ENCODE data around the gene DEFB113.

DEFB113 gene

DNA sequence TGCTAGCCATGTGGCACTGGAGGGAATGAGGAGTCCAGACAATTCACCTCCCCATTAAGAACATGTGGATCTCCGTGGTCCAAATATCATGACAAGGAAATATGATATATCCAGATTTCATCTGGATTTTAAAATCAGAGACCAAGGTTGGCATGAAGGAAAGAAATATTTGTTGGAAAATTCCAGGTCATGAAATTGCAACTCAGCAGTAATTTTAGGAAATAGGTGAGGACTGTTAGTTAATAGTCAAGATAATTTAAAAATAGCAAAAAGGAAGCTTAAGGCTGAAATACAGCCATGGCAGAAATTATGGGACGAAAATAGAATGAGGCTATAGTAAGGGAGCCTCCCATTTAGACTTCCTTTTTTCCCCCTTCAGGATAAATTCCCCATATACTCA lies 32.4 kb downstream of the DEFB113 start:
- DNase-seq (ENCODE audit: low read depth, low spot score) = no peak

DNA sequence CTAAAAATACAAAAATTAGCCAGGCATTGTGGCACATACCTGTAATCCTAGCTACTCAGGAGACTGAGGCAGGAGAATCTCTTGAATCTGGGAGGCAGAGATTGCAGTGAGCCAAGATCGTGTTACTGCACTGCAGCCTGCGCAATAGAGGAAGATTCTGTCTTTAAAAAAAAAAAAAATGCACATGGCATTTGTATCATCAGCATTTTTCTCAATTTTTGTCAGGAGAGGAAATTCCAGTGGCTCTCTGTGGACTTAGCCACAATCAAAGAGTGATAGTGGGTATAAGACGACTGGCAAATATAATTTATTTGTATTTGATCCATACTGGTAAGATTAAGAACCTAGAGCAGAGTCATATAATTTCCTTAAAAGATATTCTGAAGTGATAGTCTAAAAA lies 34.0 kb downstream of the DEFB113 start:
- no peak for DNase-seq (ENCODE audit: low read depth, low spot score)

DNA sequence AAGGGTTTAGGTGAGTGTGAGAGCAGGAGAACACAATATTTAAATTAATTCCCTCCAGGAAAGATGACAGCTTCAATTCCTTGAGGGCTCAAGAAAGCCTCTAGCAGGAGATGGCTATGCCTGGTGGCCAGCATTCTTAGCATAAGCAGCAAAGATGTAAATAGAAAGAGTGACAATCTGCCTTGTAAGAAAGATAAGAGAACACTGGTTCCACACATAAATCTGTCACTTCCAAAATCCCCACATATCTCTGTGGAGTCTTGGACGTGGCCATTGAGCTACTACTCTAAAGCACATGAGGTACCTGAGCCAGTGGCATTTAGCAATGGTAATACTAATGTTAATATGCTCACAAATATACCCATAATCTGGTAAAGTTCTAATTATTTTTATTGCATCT lies 34.7 kb downstream of the DEFB113 start:
- DNase-seq (ENCODE audit: low read depth, low spot score) = no peak

DNA sequence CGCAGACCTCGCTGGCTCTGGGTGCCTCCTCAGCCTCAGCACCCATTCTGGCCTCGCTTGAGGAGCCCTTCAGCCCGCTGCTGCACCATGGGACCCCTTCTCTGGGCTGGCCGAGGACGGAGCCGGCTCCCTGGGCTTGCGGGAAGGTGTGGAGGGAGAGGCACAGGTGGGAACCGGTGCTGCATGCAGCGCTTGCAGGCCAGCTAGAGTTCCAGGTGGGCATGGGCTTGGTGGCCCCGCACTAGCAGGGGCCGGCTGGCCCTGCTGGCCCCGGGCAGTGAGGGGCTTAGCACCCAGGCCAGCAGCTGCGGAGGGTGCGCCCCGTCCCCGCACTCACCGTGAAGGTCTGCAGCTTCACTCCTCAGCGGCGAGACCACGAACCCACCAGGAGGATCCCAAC lies 35.9 kb downstream of the DEFB113 start:
- no peak for DNase-seq (ENCODE audit: low read depth, low spot score)

DNA sequence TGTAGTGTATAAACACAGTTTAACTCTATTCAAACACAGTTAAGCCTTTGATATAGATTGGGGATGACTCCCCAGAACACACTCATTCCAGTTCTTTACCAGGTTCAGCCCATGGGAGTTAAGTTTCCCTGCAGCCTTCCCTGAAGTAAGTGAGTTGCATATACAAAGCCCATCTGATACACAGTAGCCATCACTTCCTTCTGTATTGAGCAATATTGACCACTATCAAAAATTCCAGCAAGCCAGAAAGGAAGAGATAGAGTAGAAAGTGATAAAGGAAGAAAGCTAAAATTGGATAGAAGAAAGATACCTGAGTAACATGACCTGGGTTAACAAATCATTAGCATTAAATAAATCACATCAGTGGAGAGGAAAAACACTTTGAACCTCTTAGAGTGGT lies 40.1 kb downstream of the DEFB113 start:
- DNase-seq (ENCODE audit: low read depth, low spot score) = no peak

DNA sequence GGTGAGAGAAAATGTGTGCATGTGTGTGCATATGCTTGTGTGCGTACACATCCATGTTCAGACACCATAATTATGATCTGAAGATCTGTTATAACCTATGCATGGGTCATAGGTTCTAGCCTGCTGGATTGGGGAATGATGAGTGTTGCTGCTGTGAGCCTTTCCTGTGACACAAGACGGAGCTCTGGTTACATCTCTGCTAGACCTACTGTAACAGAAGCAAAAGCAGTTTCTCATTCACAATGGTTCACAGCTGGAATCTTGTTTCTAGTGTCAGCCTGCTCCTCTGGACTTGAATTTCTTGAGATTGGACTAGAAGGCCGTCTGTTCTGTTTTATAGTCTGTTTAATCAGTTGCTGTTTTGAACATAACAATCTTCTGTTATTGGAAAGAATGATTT lies 45.6 kb downstream of the DEFB113 start:
- DNase-seq (ENCODE audit: low read depth, low spot score) = peak; percentile 65

DNA sequence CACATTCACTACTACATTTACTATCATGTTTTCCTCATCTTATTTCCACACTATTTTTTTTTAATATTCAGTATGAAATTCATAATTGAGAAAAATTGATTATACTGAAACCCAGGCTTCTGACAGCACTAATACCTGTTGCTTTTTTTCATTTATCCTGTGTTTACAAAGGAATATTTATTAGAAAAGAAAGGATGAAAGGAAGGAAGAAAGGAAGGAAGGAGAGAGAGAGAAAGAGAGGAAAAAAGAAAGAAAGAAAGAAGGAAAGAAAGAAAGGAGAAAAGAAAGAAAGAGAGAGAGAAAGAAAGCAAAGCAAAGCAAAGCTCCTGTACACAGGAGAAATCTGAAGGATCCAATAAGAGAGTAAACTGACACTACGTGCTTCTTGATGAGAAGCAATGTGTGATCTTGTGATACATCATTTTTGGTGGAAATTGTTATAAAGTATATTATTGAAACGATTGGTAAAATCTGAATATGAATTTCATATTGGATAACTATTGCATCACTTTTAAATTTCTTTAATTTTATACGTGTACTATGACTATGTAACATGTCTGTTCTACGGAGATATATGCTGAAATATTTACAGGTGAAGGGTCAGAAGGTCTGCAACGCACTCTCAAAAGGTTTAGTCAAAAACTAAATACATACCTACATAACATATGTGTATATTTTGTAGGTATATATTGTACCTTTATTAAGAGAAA lies 49.3 kb downstream of the DEFB113 start:
- DNase-seq (ENCODE audit: low read depth, low spot score) = no peak

DNA sequence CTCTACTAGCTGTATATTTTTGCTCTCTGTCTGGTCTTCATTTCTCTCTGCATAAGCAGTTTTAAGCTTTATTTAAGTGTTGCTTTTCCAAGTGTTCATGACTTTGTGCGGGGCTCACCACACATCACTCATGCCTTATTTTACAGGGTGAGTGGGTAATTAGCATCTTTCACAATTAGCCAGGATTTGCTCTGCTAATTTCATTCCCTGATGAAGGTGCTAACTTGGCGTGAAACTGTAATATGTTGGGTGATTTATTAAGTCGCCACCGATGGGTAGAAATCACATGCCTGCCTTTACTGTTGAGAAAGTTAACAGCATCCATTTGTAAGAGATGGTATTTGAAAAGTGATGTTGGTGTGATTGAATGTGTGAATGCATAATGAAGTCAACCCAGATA lies 50.2 kb downstream of the DEFB113 start:
- no peak for DNase-seq (ENCODE audit: low read depth, low spot score)

DNA sequence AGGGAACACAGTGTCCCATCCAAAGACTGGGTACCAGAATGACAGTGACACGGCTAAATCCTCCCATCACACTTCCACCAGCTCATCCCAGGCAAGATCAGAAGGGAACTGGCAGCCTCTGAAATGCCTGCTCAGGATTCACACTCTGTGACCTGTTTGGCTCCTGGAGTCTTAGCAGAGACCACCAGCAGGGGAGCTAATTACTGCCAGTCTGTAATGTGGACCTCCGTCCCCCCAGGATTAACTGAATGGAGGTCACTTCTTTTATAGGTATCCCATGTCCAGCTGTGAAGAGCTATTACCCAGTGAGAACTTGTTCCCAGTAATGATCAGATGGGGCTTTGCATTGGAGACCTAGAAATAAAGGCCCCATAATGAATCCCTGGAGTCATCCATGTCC lies 50.6 kb downstream of the DEFB113 start:
- peak; percentile 33 for DNase-seq (ENCODE audit: low read depth, low spot score)
